Body of pancreas (tissue), 4 donors: ENCODE measurements around the gene CXorf65.

Source experiments
- POLR2A ChIP-seq, 3 donors: fragments of 450-650 bp; IDR thresholded peaks; one replicate each; pipeline ENCODE4 v1.6.1; 2016; ENCODE audit warnings: antibody characterized with exemption in 3 of 3, mild to moderate bottlenecking in 2 of 3
- TF ChIP-seq, protein P1 (sequence below), 7 experiments: fragments of 450-650 bp in 4 of 7; fragments of 200-600 bp in 3 of 7; sonication (generic) in 3 of 7; IDR thresholded peaks; one replicate each; pipeline ENCODE4 v1.5.1; 2016 to 2019; ENCODE audit warnings: antibody characterized with exemption in 7 of 7

DNA sequence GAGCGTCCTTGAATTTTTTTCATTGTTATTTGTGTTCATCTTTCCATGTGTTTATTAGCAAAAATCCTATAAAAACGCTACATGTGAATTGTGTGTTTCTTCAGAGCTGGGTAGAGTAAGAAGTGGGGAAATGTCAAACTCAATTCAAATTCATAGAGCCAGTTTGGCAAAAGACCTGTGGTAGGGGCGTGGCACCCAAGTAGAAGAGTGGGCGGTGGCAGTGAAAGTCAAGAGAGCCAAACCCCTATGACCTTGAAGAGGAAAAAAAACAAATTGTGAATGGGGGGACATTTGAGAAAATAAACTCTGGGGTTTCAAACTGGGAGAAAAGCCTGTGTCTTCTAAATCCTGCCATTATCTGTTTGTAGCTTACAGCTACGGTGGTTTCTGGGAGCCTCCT, 15.3 kb downstream of the CXorf65 start:
- TF ChIP-seq POLR2A (IDR thresholded peaks at IDR 0.05), result no peak
- TF ChIP-seq, protein P1, sequence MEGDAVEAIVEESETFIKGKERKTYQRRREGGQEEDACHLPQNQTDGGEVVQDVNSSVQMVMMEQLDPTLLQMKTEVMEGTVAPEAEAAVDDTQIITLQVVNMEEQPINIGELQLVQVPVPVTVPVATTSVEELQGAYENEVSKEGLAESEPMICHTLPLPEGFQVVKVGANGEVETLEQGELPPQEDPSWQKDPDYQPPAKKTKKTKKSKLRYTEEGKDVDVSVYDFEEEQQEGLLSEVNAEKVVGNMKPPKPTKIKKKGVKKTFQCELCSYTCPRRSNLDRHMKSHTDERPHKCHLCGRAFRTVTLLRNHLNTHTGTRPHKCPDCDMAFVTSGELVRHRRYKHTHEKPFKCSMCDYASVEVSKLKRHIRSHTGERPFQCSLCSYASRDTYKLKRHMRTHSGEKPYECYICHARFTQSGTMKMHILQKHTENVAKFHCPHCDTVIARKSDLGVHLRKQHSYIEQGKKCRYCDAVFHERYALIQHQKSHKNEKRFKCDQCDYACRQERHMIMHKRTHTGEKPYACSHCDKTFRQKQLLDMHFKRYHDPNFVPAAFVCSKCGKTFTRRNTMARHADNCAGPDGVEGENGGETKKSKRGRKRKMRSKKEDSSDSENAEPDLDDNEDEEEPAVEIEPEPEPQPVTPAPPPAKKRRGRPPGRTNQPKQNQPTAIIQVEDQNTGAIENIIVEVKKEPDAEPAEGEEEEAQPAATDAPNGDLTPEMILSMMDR (IDR thresholded peaks at IDR 0.05), result no peak
